Mesenchymal stem cell (in vitro differentiated cells and primary cell): ENCODE results near the gene FLT1.

Experiments used
- DNase-seq: peaks from one replicate; pipeline ENCODE4 v3.0.0-alpha.2; 2013
- H2AFZ ChIP-seq: one replicate; pipeline ENCODE4 v1.6.1; 2013; ENCODE audit warnings: low read depth, mild to moderate bottlenecking, control low read depth, inconsistent platforms, low read length, moderate library complexity
- H2AK5ac ChIP-seq: 2 replicates; pipeline ENCODE4 v1.6.1; 2013; ENCODE audit warnings: low read length, moderate library complexity, mild to moderate bottlenecking, inconsistent platforms; ENCODE audit not compliant: severe bottlenecking
- H2BK120ac ChIP-seq: one replicate; pipeline ENCODE4 v1.6.1; 2013; ENCODE audit warnings: low read depth, mild to moderate bottlenecking, inconsistent platforms, low read length, moderate library complexity
- H2BK12ac ChIP-seq, 2 experiments: one replicate each; pipeline ENCODE4 v1.6.1; 2013; ENCODE audit warnings: inconsistent platforms in 2 of 2, low read length in 2 of 2, mild to moderate bottlenecking in 2 of 2, moderate library complexity in 2 of 2, control low read depth in 1 of 2
- H2BK15ac ChIP-seq: one replicate; pipeline ENCODE4 v1.6.1; 2013; ENCODE audit warnings: mild to moderate bottlenecking, low read depth, inconsistent platforms; ENCODE audit not compliant: poor library complexity, severe bottlenecking
- H2BK5ac ChIP-seq: 2 replicates; pipeline ENCODE4 v1.6.1; 2013; ENCODE audit warnings: low read depth, mild to moderate bottlenecking, low read length, control low read depth, inconsistent platforms; ENCODE audit not compliant: poor library complexity, severe bottlenecking
- H3K14ac ChIP-seq, 2 experiments: one replicate each; pipeline ENCODE4 v1.6.1; 2013; ENCODE audit warnings: inconsistent platforms in 2 of 2, low read length in 2 of 2, control low read depth in 1 of 2, mild to moderate bottlenecking in 1 of 2, moderate library complexity in 1 of 2
- H3K18ac ChIP-seq, 2 experiments: one replicate each; pipeline ENCODE4 v1.6.1; 2013; ENCODE audit warnings: inconsistent platforms in 2 of 2, low read length in 2 of 2, control low read depth in 1 of 2, low read depth in 1 of 2, mild to moderate bottlenecking in 1 of 2
- H3K23ac ChIP-seq, 2 experiments: one replicate each; pipeline ENCODE4 v1.6.1; 2013; ENCODE audit warnings: inconsistent platforms in 2 of 2, low read length in 2 of 2, mild to moderate bottlenecking in 2 of 2, moderate library complexity in 2 of 2, control low read depth in 1 of 2
- H3K27ac ChIP-seq: 2 replicates; pipeline ENCODE4 v1.5.1; 2013; ENCODE audit warnings: mild to moderate bottlenecking, moderate library complexity, low read length, control low read depth, inconsistent platforms; ENCODE audit not compliant: poor library complexity, severe bottlenecking
- H3K27me3 ChIP-seq, 2 experiments: 2 replicates each; pipeline versions ENCODE4 v1.6.1 to v1.7.0; 2013; ENCODE audit warnings: low read length in 2 of 2, mild to moderate bottlenecking in 2 of 2, moderate library complexity in 2 of 2, control low read depth in 1 of 2, inconsistent platforms in 1 of 2; ENCODE audit not compliant: control insufficient read depth in 1 of 2, insufficient read depth in 1 of 2
- H3K36me3 ChIP-seq, 2 experiments: 2 replicates each; pipeline versions ENCODE4 v1.6.1 to v1.7.0; 2013; ENCODE audit warnings: low read length in 2 of 2, control low read depth in 1 of 2, inconsistent platforms in 1 of 2, low read depth in 1 of 2, mild to moderate bottlenecking in 1 of 2; ENCODE audit not compliant: insufficient read depth in 2 of 2, control insufficient read depth in 1 of 2
- H3K4ac ChIP-seq, 2 experiments: one replicate each; pipeline ENCODE4 v1.6.1; 2013; ENCODE audit warnings: inconsistent platforms in 2 of 2, low read length in 2 of 2, mild to moderate bottlenecking in 2 of 2, moderate library complexity in 2 of 2, control low read depth in 1 of 2, low read depth in 1 of 2
- H3K4me1 ChIP-seq: 2 replicates; pipeline ENCODE4 v1.6.1; 2013; ENCODE audit warnings: low read depth, low read length, control low read depth; ENCODE audit not compliant: control insufficient read depth, insufficient read depth
- H3K4me2 ChIP-seq: 2 replicates; pipeline ENCODE4 v1.6.1; 2013; ENCODE audit warnings: low read length, mild to moderate bottlenecking, inconsistent platforms; ENCODE audit not compliant: poor library complexity, severe bottlenecking
- H3K4me3 ChIP-seq, 2 experiments: 2 replicates each; pipeline versions ENCODE4 v1.5.1 to v1.7.0; 2013; ENCODE audit warnings: low read length in 2 of 2, mild to moderate bottlenecking in 2 of 2, control low read depth in 1 of 2, low read depth in 1 of 2; ENCODE audit not compliant: insufficient read depth in 1 of 2
- H3K79me1 ChIP-seq: replicated peaks from 2 replicates; pipeline ENCODE4 v1.6.1; 2013; ENCODE audit warnings: mild to moderate bottlenecking, control low read depth, low read length, inconsistent platforms; ENCODE audit not compliant: poor library complexity, severe bottlenecking
- H3K9ac ChIP-seq: 2 replicates; pipeline ENCODE4 v1.7.0; 2013; ENCODE audit warnings: mild to moderate bottlenecking, low read length, moderate library complexity
- H3K9me3 ChIP-seq: 2 replicates; pipeline ENCODE4 v1.7.0; 2013; ENCODE audit warnings: mild to moderate bottlenecking, low read length; ENCODE audit not compliant: control insufficient read depth
- H4K8ac ChIP-seq: one replicate; pipeline ENCODE4 v1.6.1; 2013; ENCODE audit warnings: inconsistent platforms, mild to moderate bottlenecking, low read length, moderate library complexity
- H4K91ac ChIP-seq: one replicate; pipeline ENCODE4 v1.6.1; 2013; ENCODE audit warnings: mild to moderate bottlenecking, low read length, inconsistent platforms
- WGBS: methylation state at CpG from one replicate; pipeline ENCODE4 v1.1.7; 2013; ENCODE audit warnings: mixed read lengths; 5-methylcytosine and 5-hydroxymethylcytosine counted together

Gene FLT1

GRCh38 chr13:28485097-28485496 is 9.8 kb downstream of the FLT1 start:
- Histone ChIP-seq H3K23ac (no peak overlapping the region), H4K91ac (no peak overlapping the region), H3K9me3 (no peaks in the 10 kb centered on the region), H3K27me3 (peaks cover 29 to 39% of the 10 kb centered on the region in 2 experiments), H2BK15ac (no peak overlapping the region), H3K14ac (no peak overlapping the region), H2BK12ac (no peak overlapping the region), H2BK5ac (no peak overlapping the region), H3K27ac (no peak overlapping the region), H3K4me1 (no peaks in the 10 kb centered on the region), H3K4me3 (no peak overlapping the region), H2AK5ac (no peak overlapping the region), H3K79me1 (no peaks in the 10 kb centered on the region), H3K9ac (no peak overlapping the region), H4K8ac (no peak overlapping the region), H2AFZ (no peak overlapping the region), H3K18ac (no peak overlapping the region), H2BK120ac (no peak overlapping the region), H3K4ac (no peak overlapping the region), H3K4me2 (no peak overlapping the region), H3K36me3 (no peaks in the 10 kb centered on the region)
- 100% methylated on average over 1 of the region's 1 CpG for WGBS
- DNase-seq: no peak

GRCh38 chr13:28483313-28483931 is 11.5 kb downstream of the FLT1 start:
- Histone ChIP-seq H3K4ac (no peak overlapping the region), H3K4me3 (no peak overlapping the region), H2BK5ac (no peak overlapping the region), H4K91ac (no peak overlapping the region), H2BK15ac (no peak overlapping the region), H3K23ac (no peak overlapping the region), H2BK12ac (no peak overlapping the region), H3K36me3 (no peaks in the 10 kb centered on the region), H2AFZ (no peak overlapping the region), H3K27me3 (peaks cover 13 to 26% of the 10 kb centered on the region in 2 experiments), H2AK5ac (no peak overlapping the region), H3K79me1 (no peaks in the 10 kb centered on the region), H4K8ac (no peak overlapping the region), H3K14ac (no peak overlapping the region), H3K18ac (no peak overlapping the region), H3K9ac (no peak overlapping the region), H2BK120ac (no peak overlapping the region), H3K27ac (no peak overlapping the region), H3K4me1 (no peaks in the 10 kb centered on the region), H3K9me3 (no peaks in the 10 kb centered on the region), H3K4me2 (no peak overlapping the region)
- 78% methylated on average over 6 of the region's 7 CpGs for WGBS
- no peak for DNase-seq

DNA sequence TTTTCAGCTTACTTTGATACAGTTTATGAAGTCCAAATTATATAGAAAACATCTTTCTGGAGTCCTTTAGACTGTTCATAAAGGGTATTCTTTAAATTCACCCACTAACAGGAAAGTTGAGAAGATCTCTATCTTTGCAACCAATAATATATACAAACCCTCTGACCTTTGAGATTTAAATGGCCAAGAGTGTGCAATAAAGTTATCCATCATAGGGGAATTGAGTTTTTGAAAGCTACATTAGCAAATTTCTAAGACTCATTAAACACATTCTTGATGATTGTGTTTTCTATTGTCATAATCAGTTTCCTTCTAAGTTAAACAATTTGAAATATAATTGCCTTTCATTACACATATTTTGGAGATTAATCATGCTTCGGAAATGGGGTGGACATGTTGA is 15.9 kb downstream of the FLT1 start:
- Histone ChIP-seq H3K9ac (no peak overlapping the region), H2BK15ac (no peak overlapping the region), H2BK120ac (no peak overlapping the region), H2BK5ac (no peak overlapping the region), H3K27ac (no peak overlapping the region), H3K36me3 (no peaks in the 10 kb centered on the region), H3K4me2 (no peak overlapping the region), H3K9me3 (no peaks in the 10 kb centered on the region), H3K23ac (no peak overlapping the region), H2AK5ac (no peak overlapping the region), H2AFZ (no peak overlapping the region), H3K79me1 (no peaks in the 10 kb centered on the region), H3K18ac (no peak overlapping the region), H2BK12ac (no peak overlapping the region), H3K4me3 (no peak overlapping the region), H4K8ac (no peak overlapping the region), H4K91ac (no peak overlapping the region), H3K27me3 (peaks cover 14% of the 10 kb centered on the region in 2 experiments), H3K14ac (no peak overlapping the region), H3K4me1 (no peaks in the 10 kb centered on the region), H3K4ac (no peak overlapping the region)
- no CpG with 5 or more reads among the region's 1 CpG for WGBS
- no peak for DNase-seq

DNA sequence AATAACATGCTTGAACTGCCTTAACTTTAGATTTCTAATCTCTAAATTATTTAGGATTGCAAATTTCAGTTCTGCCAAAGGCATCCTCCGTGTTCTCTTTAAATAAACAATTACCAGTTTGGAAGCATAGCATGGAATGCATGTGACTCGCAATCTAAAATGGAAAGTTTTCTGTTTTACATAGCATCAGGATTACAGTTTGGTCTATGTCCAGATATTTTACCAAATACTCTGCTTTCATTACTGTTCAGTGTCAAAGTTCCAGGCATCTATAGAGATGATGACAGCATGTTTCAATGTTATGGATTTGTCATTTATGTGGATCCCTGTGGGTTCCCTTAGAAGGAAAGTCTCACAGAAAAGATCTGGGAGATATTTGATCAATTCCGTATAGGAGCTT is 16.8 kb downstream of the FLT1 start:
- Histone ChIP-seq H3K23ac (no peak overlapping the region), H2AK5ac (no peak overlapping the region), H3K79me1 (no peaks in the 10 kb centered on the region), H3K4me1 (no peaks in the 10 kb centered on the region), H3K9ac (no peak overlapping the region), H3K36me3 (no peaks in the 10 kb centered on the region), H3K9me3 (no peaks in the 10 kb centered on the region), H2AFZ (no peak overlapping the region), H2BK15ac (no peak overlapping the region), H2BK120ac (no peak overlapping the region), H3K27ac (no peak overlapping the region), H3K27me3 (peaks cover 5 to 7% of the 10 kb centered on the region in 2 experiments), H4K91ac (no peak overlapping the region), H2BK5ac (no peak overlapping the region), H3K14ac (no peak overlapping the region), H3K18ac (no peak overlapping the region), H3K4ac (no peak overlapping the region), H3K4me3 (no peak overlapping the region), H3K4me2 (no peak overlapping the region), H4K8ac (no peak overlapping the region), H2BK12ac (no peak overlapping the region)
- peak; percentile 73 for DNase-seq
- WGBS: 40% methylated on average over 2 of the region's 3 CpGs
